Nephron (organoid): ENCODE data around the gene TUBGCP3.

Experiments
- H3K27ac Mint-ChIP-seq, 3 experiments: 2 replicates each; pipeline ENCODE4 v1.8.0; 2020; ENCODE audit warnings: mixed read lengths in 3 of 3, mild to moderate bottlenecking in 2 of 3, moderate library complexity in 1 of 3
- H3K27me3 Mint-ChIP-seq: 2 replicates; pipeline ENCODE4 v1.8.0; 2021; ENCODE audit warnings: low read depth, mild to moderate bottlenecking, moderate library complexity, mixed read lengths
- H3K36me3 Mint-ChIP-seq: 2 replicates; pipeline ENCODE4 v1.8.0; 2020; ENCODE audit warnings: low read depth, mixed read lengths
- H3K4me1 Mint-ChIP-seq: 2 replicates; pipeline ENCODE4 v1.8.0; 2020; ENCODE audit warnings: mixed read lengths
- H3K4me3 Mint-ChIP-seq, 3 experiments: 2 replicates each; pipeline ENCODE4 v1.8.0; 2020; ENCODE audit warnings: mild to moderate bottlenecking in 3 of 3, mixed read lengths in 3 of 3, moderate library complexity in 2 of 3
- H3K9me3 Mint-ChIP-seq: 2 replicates; pipeline ENCODE4 v1.8.0; 2020; ENCODE audit warnings: mixed read lengths
- TF ChIP-seq, protein P1 (sequence below), 3 experiments: fragments of 200-600 bp; sonication (generic); IDR thresholded peaks; one replicate each; pipeline ENCODE4 v1.5.0; 2021; ENCODE audit warnings: antibody characterized with exemption in 3 of 3; ENCODE audit not compliant: unreplicated experiment in 3 of 3

Gene TUBGCP3

DNA sequence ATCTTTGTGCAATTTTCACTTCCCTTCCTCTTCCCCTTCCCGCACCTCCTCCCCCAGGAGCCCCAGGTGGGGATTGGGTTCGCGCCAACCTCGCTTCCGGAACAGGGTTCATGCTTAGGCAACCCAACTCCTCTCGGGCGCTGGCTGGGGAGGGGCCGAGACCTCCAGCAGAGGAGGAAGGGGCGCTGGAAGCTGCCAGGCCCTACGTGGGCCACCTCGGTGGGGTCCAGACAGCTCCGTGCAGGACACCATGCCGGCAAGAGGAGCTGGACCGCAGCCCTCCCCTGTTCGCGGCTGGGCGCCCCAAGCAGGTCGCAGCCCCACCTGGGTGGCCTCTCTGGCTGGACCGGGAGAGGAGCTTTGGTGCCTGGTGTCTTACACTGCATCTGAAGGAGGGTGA, 120.7 kb downstream of the TUBGCP3 start:
- Mint-ChIP-seq H3K27me3 (peaks cover 10% of the 10 kb centered on the region), H3K4me1 (no peaks in the 10 kb centered on the region), H3K27ac (no peak overlapping the region), H3K9me3 (peaks cover 22% of the 10 kb centered on the region), H3K4me3 (no peak overlapping the region), H3K36me3 (no peaks in the 10 kb centered on the region)
- TF ChIP-seq, protein P1, sequence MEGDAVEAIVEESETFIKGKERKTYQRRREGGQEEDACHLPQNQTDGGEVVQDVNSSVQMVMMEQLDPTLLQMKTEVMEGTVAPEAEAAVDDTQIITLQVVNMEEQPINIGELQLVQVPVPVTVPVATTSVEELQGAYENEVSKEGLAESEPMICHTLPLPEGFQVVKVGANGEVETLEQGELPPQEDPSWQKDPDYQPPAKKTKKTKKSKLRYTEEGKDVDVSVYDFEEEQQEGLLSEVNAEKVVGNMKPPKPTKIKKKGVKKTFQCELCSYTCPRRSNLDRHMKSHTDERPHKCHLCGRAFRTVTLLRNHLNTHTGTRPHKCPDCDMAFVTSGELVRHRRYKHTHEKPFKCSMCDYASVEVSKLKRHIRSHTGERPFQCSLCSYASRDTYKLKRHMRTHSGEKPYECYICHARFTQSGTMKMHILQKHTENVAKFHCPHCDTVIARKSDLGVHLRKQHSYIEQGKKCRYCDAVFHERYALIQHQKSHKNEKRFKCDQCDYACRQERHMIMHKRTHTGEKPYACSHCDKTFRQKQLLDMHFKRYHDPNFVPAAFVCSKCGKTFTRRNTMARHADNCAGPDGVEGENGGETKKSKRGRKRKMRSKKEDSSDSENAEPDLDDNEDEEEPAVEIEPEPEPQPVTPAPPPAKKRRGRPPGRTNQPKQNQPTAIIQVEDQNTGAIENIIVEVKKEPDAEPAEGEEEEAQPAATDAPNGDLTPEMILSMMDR (IDR thresholded peaks at IDR 0.05; ENCODE audit: unreplicated experiment in 3 of 3), result no peak

DNA sequence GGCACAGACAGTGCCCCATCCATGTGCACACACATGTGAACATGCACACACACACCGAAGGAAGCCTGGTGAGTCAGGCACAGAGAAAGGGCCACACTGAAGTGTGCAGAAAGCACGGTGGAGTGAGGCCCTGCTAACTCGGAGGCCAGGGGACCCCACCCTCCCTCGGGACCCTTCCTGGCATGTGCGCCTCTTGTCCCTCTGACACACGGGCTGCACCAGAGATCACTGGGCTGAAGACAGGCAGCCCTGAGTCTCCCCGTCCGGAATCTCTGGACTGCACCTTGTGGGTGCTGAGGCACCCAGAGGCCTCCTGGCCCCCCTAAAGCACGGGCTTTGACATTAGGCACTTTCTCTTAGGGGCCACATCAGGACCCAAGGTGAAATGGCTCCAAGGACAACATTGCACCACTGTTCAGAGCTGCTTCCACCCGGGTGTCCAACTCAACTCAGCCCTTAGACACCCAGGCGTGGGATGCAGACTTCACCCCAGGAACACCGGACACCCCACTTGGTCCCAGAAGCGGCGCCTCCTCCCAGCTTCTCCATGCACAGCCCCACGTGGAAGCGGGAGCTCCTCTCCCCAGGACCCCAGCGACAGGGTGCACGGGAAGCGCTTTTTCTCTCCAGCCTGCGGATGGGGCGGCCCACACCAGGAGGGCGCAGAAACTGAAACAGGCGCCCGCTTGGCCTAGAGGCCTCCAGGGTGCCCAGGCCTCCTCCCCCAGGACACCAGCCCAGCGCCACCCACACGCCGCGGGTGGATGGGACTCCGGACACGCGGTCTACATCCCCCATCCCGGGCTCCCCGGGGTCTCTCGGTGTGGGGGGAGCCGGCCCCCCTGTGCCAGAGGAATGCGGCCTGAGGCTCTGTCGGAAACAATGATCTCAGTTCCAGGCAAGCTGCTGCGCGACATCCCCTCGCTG, 121.6 kb downstream of the TUBGCP3 start:
- H3K9me3 Mint-ChIP-seq, result peaks cover 21% of the 10 kb centered on the region
- no peaks in the 10 kb centered on the region for H3K36me3 Mint-ChIP-seq
- H3K4me1 Mint-ChIP-seq, result no peaks in the 10 kb centered on the region
- H3K27ac Mint-ChIP-seq, result no peak overlapping the region
- no peak overlapping the region for H3K4me3 Mint-ChIP-seq
- peaks cover 10% of the 10 kb centered on the region for H3K27me3 Mint-ChIP-seq
- TF ChIP-seq, protein P1 (IDR thresholded peaks at IDR 0.05; ENCODE audit: unreplicated experiment in 3 of 3), result no peak

DNA sequence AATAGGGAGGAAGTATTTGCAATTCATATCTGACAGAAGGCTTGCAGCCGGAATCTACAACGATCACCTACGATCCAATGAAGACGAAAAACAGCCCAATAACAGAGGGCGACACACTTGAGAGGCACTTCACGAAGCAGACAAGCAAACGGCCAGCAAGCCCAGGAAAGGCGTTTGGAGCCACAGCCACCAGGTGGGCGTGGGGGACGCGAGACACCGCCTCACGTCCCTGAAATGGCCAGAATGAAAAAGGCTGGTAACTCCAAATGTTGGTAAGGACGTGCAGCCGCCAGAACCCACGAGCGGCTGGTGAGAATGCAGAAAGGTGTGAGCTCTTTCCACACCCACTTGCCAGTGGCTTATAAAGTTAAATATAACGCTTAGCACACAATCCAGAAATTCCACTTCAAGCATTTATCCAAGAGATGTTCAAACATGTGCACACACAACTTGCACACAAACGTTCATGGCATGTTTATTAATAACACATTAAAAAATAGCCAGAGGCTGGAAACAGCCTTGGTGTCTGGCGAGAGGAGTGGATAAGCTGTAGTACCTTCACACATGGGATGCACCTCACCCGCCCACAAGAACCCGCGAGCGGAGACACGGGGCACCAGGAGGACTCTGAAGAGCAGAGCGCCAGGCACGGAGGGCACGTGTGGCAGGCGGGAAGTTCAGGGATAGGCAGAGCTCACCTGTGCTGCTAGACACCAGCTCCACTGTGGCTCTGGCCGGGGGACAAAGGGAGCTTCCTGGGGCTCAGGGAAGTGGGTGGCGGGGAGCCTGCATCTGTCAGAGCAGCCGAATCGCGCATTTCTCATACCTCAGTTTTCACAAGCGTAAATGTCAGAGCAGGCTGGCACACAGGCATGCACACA, 122.5 kb downstream of the TUBGCP3 start:
- H3K36me3 Mint-ChIP-seq, result no peaks in the 10 kb centered on the region
- TF ChIP-seq, protein P1 (IDR thresholded peaks at IDR 0.05; ENCODE audit: unreplicated experiment in 3 of 3), result no peak
- peaks cover 10% of the 10 kb centered on the region for H3K27me3 Mint-ChIP-seq
- no peaks in the 10 kb centered on the region for H3K4me1 Mint-ChIP-seq
- H3K9me3 Mint-ChIP-seq, result peaks cover 13% of the 10 kb centered on the region
- H3K27ac Mint-ChIP-seq, result no peak overlapping the region
- no peak overlapping the region for H3K4me3 Mint-ChIP-seq

DNA sequence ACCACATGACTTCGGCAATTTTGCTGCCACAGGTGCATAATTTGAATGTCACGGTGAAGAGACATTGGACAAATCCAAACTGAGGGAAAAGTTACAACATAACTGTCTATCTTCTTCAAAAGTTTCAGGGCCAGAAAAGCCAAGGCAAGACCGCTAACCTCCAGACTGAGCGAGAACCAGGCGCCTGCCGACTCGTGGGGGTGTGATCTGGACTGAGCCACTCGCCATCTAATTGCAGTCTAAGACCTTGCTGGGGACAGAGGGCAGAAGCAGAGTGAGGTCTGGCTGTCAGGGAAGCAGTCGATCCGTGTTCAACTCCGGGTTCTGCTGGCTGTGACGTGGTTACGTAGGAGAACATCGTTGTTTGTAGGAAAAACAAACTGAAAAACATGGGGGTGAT, 123.2 kb downstream of the TUBGCP3 start:
- no peak overlapping the region for H3K4me3 Mint-ChIP-seq
- no peak overlapping the region for H3K27ac Mint-ChIP-seq
- TF ChIP-seq, protein P1 (IDR thresholded peaks at IDR 0.05; ENCODE audit: unreplicated experiment in 3 of 3), result no peak
- H3K4me1 Mint-ChIP-seq, result no peaks in the 10 kb centered on the region
- peaks cover 19% of the 10 kb centered on the region for H3K9me3 Mint-ChIP-seq
- no peaks in the 10 kb centered on the region for H3K36me3 Mint-ChIP-seq
- peaks cover 15% of the 10 kb centered on the region for H3K27me3 Mint-ChIP-seq

DNA sequence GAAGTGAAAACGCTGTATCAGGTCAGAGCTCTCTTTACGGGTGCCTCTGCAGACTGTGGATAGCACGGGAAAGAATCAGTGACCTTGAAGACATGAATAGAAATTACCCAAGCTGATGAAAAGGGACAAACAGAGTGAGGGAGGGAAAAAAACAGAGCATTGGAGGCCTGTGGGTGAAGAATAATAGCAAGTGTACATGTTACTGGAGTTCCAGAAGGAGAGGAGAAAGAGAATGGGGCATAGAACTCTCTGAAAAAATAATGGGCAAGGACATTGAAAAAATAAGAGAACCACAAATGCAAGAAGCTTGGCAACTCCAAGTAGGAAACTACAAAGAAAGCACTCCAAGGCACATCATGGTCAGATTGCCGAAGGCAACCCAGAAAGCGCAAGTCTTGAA, 125.5 kb downstream of the TUBGCP3 start:
- no peaks in the 10 kb centered on the region for H3K4me1 Mint-ChIP-seq

More for the DNA sequence above, 125.5 kb downstream of the TUBGCP3 start:
- Mint-ChIP-seq H3K4me3 (no peak overlapping the region), H3K9me3 (peaks cover 28% of the 10 kb centered on the region), H3K36me3 (no peaks in the 10 kb centered on the region), H3K27ac (no peak overlapping the region), H3K27me3 (peaks cover 15% of the 10 kb centered on the region)
- TF ChIP-seq, protein P1 (IDR thresholded peaks at IDR 0.05; ENCODE audit: unreplicated experiment in 3 of 3), result no peak
